ENCODE measurements around the gene TPM2.
A peak's percentile ranks its signal among the peaks of the same experiment; 100 is the strongest.

DNA sequence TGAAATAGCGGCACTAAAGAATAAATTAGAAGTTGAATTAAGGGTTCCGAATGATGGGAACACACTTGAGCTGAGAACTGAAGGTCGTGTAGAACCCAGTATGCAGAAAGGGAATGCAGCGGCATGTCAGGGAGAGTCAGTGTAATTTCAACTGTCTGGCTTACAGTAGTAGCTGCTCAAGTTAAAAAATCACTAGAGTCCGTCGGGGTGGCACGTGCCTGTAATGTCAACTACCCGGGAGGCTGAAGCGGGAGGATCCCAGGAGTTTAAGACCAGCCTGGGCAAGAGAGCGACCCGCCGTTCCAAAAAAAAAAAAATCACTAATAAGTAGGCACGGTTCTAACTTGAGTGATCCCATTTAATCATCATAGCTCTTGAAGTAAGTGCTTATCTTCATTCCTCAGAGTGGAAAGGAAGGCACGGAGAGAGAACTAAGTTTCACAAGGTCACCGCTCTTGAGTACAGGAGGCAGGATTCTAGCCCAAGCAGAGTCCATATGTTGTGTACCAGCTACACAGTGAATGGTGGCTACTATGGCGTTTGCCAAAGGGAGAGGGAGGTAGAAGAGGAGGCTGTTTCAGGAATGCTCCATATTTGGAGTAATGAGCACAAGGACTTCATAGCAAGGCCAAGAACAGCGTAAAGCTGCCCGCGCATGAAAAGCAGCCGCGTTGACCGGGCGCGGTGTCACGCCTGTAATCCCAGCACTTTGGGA, 32.7 kb downstream of the TPM2 start:
- no peak for TF ChIP-seq NBN (IDR thresholded peaks at IDR 0.05; ENCODE audit: low read depth)
- TF ChIP-seq ZNF583 (CRISPR knock-in tag; IDR thresholded peaks at IDR 0.05), result no peak
- TF ChIP-seq SP2 (IDR thresholded peaks at IDR 0.05; ENCODE audit: extremely low read depth, low read depth, low read length, poor library complexity, severe bottlenecking), result no peak
- TF ChIP-seq, protein P1, sequence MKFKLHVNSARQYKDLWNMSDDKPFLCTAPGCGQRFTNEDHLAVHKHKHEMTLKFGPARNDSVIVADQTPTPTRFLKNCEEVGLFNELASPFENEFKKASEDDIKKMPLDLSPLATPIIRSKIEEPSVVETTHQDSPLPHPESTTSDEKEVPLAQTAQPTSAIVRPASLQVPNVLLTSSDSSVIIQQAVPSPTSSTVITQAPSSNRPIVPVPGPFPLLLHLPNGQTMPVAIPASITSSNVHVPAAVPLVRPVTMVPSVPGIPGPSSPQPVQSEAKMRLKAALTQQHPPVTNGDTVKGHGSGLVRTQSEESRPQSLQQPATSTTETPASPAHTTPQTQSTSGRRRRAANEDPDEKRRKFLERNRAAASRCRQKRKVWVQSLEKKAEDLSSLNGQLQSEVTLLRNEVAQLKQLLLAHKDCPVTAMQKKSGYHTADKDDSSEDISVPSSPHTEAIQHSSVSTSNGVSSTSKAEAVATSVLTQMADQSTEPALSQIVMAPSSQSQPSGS (CRISPR knock-in tag; IDR thresholded peaks at IDR 0.05), result no peak
- 0 out of 2 replicates have a peak, but pooled peaks have one; percentile 36 for TF ChIP-seq POLR2A (conservative IDR thresholded peaks at IDR 0.05)
- TF ChIP-seq, protein P2, sequence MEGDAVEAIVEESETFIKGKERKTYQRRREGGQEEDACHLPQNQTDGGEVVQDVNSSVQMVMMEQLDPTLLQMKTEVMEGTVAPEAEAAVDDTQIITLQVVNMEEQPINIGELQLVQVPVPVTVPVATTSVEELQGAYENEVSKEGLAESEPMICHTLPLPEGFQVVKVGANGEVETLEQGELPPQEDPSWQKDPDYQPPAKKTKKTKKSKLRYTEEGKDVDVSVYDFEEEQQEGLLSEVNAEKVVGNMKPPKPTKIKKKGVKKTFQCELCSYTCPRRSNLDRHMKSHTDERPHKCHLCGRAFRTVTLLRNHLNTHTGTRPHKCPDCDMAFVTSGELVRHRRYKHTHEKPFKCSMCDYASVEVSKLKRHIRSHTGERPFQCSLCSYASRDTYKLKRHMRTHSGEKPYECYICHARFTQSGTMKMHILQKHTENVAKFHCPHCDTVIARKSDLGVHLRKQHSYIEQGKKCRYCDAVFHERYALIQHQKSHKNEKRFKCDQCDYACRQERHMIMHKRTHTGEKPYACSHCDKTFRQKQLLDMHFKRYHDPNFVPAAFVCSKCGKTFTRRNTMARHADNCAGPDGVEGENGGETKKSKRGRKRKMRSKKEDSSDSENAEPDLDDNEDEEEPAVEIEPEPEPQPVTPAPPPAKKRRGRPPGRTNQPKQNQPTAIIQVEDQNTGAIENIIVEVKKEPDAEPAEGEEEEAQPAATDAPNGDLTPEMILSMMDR (IDR thresholded peaks at IDR 0.05 in 2 of 3, conservative IDR thresholded peaks at IDR 0.05 in 1 of 3; ENCODE audit: insufficient read depth in 2 of 3, low read depth in 1 of 3, low read length in 3 of 3), result no peak
- TF ChIP-seq FOXK2 (conservative IDR thresholded peaks at IDR 0.05 in 1 of 2, IDR thresholded peaks at IDR 0.05 in 1 of 2; ENCODE audit: low read depth in 2 of 2), result no peak
